HepG2 (cell line): ENCODE results near the gene LRRC39. TPM values are rescaled to one million over a fixed set of nuclear protein-coding genes. Genes with fewer than 3 reads are reported as not detected.

Source experiments
- ARNT2 ChIP-seq: sonication (generic); formaldehyde crosslinking; IDR thresholded peaks from 2 replicates; pipeline ENCODE4 v1.8.0; 2022; ENCODE audit warnings: mild to moderate bottlenecking, low read depth, missing genetic modification reagents, moderate library complexity
- CENPX ChIP-seq: sonication (generic); formaldehyde crosslinking; IDR thresholded peaks from 2 replicates; pipeline ENCODE4 v1.9.0; 2021; ENCODE audit warnings: mild to moderate bottlenecking, missing genetic modification reagents, moderate library complexity
- EZH2 ChIP-seq: conservative IDR thresholded peaks from 2 replicates; pipeline ENCODE4 v1.6.1; 2012; ENCODE audit warnings: mild to moderate bottlenecking, low read depth, low read length, moderate library complexity
- FOXA3 ChIP-seq: IDR thresholded peaks from 2 replicates; pipeline ENCODE4 v1.6.1; 2016; ENCODE audit warnings: missing genetic modification reagents, missing compliant biosample characterization
- FOXM1 ChIP-seq: sonication (generic); formaldehyde crosslinking; IDR thresholded peaks from 2 replicates; pipeline ENCODE4 v1.5.0; 2020; ENCODE audit warnings: missing genetic modification reagents
- HCFC1 ChIP-seq: fragments of 150-350 bp; IDR thresholded peaks from 2 replicates; pipeline ENCODE4 v1.6.1; 2014; ENCODE audit warnings: low read depth, low read length
- HOXA3 ChIP-seq: sonication (generic); formaldehyde crosslinking; IDR thresholded peaks from 2 replicates; pipeline ENCODE4 v1.5.0; 2020; ENCODE audit warnings: missing genetic modification reagents
- KDM1A ChIP-seq: IDR thresholded peaks from 2 replicates; pipeline ENCODE4 v1.6.1; 2016; ENCODE audit warnings: missing compliant biosample characterization
- KDM3A ChIP-seq: IDR thresholded peaks from 2 replicates; pipeline ENCODE4 v1.6.1; 2018; ENCODE audit warnings: low read depth, missing compliant biosample characterization
- MAFF ChIP-seq: IDR thresholded peaks from 2 replicates; pipeline ENCODE4 v1.6.1; 2011; ENCODE audit warnings: low read depth, low read length, improper control_type of control experiment
- MEF2D ChIP-seq: sonication (generic); formaldehyde crosslinking; IDR thresholded peaks from 2 replicates; pipeline ENCODE4 v1.5.1; 2020; ENCODE audit warnings: mild to moderate bottlenecking, missing genetic modification reagents
- NCOA1 ChIP-seq: sonication (generic); formaldehyde crosslinking; IDR thresholded peaks from 2 replicates; pipeline ENCODE4 v1.9.0; 2021; ENCODE audit warnings: missing genetic modification reagents
- RXRB ChIP-seq: IDR thresholded peaks from 2 replicates; pipeline ENCODE4 v1.6.1; 2016; ENCODE audit warnings: borderline replicate concordance, missing genetic modification reagents, missing compliant biosample characterization
- SALL2 ChIP-seq: sonication (generic); formaldehyde crosslinking; IDR thresholded peaks from 2 replicates; pipeline ENCODE4 v1.8.1; 2023; ENCODE audit warnings: mild to moderate bottlenecking, missing genetic modification reagents, inconsistent platforms
- SAP130 ChIP-seq: IDR thresholded peaks from 2 replicates; pipeline ENCODE4 v1.6.1; 2016; ENCODE audit warnings: low read depth
- TBP ChIP-seq: sonication (generic); formaldehyde crosslinking; IDR thresholded peaks from 2 replicates; pipeline ENCODE4 v1.5.0; 2020; ENCODE audit warnings: missing genetic modification reagents
- ZBTB25 ChIP-seq: IDR thresholded peaks from 2 replicates; pipeline ENCODE4 v1.6.1; 2018; ENCODE audit warnings: missing genetic modification reagents
- ZBTB49 ChIP-seq: sonication (generic); formaldehyde crosslinking; IDR thresholded peaks from 2 replicates; pipeline ENCODE4 v1.4.0; 2020; ENCODE audit warnings: missing genetic modification reagents, borderline replicate concordance
- ZKSCAN5 ChIP-seq: sonication (generic); formaldehyde crosslinking; IDR thresholded peaks from 2 replicates; pipeline ENCODE4 v1.5.1; 2020; ENCODE audit warnings: mild to moderate bottlenecking, missing genetic modification reagents
- ZNF225 ChIP-seq: sonication (generic); formaldehyde crosslinking; IDR thresholded peaks from 2 replicates; pipeline ENCODE4 v1.4.0; 2020; ENCODE audit warnings: mild to moderate bottlenecking, missing genetic modification reagents
- ZNF543 ChIP-seq: sonication (generic); formaldehyde crosslinking; IDR thresholded peaks from 2 replicates; pipeline ENCODE4 v1.4.0; 2020; ENCODE audit warnings: mild to moderate bottlenecking, missing genetic modification reagents
- ZNF564 ChIP-seq: sonication (generic); formaldehyde crosslinking; IDR thresholded peaks from 2 replicates; pipeline ENCODE4 v1.8.1; 2023; ENCODE audit warnings: mild to moderate bottlenecking, missing genetic modification reagents
- ZNF816 ChIP-seq: sonication (generic); formaldehyde crosslinking; IDR thresholded peaks from 2 replicates; pipeline ENCODE4 v1.8.0; 2022; ENCODE audit warnings: missing genetic modification reagents, mild to moderate bottlenecking, borderline replicate concordance
- polyA plus RNA-seq, 8 experiments: library from polyadenylated mRNA; depleted of rRNA in 3 of 8; stranded (reverse) in 7 of 8; unstranded in 1 of 8; fragments of >200 nt; fragmentation: Illumina TruSeq in 4 of 8; extraction: Trizol in 4 of 8; gene quantifications; 2 replicates each; pipeline versions ENCODE4 v1.2.1 to v1.2.3, GENCODE V29; 2011 to 2016; ENCODE audit warnings: low read depth in 4 of 8, missing spikeins in 1 of 8, mixed read lengths in 1 of 8; ENCODE audit not compliant: insufficient read depth in 1 of 8
- total RNA-seq, 5 experiments: library from RNA; depleted of rRNA; stranded (reverse); fragments of >200 nt; fragmentation: Illumina TruSeq; extraction: Trizol; gene quantifications; 2 replicates each; pipeline ENCODE4 v1.2.3, GENCODE V29; 2016; ENCODE audit warnings: low read depth in 1 of 5
- TF ChIP-seq, protein P1 (sequence below): conservative IDR thresholded peaks from 2 replicates; pipeline ENCODE4 v1.6.1; 2018; ENCODE audit warnings: missing genetic modification reagents

The LRRC39 gene
- total and polyA plus RNA-seq, 2 of the 13 experiments (the other 11 are each of a cell fraction or from before 2014, with no cell fraction given): 0.07 to 0.32 TPM

- peak; percentile 20; the same call in 1 of the 2 replicates for TF ChIP-seq ZBTB49 (CRISPR knock-in tag)
- peak; percentile 87; the same call in 1 of the 2 replicates for TF ChIP-seq KDM3A (CRISPR knock-in tag)
- TF ChIP-seq MAFF: no peak
- TF ChIP-seq HOXA3 (CRISPR knock-in tag): peak; percentile 98
- no peak for TF ChIP-seq ZKSCAN5 (CRISPR knock-in tag)
- TF ChIP-seq FOXA3: peak; percentile 43; the same call in 1 of the 2 replicates
- TF ChIP-seq MEF2D (CRISPR knock-in tag): peak; percentile 82
- peak; percentile 89 for TF ChIP-seq ZNF225
- 0 out of 2 replicates have a peak, but pooled peaks have one; percentile 42 for TF ChIP-seq NCOA1 (CRISPR knock-in tag)
- TF ChIP-seq KDM1A: no peak
- TF ChIP-seq SAP130 (CRISPR knock-in tag): peak; percentile 99
- TF ChIP-seq EZH2: no peak
- TF ChIP-seq TBP: 0 out of 2 replicates have a peak, but pooled peaks have one; percentile 61
- no peak for TF ChIP-seq CENPX
- TF ChIP-seq, protein P1, sequence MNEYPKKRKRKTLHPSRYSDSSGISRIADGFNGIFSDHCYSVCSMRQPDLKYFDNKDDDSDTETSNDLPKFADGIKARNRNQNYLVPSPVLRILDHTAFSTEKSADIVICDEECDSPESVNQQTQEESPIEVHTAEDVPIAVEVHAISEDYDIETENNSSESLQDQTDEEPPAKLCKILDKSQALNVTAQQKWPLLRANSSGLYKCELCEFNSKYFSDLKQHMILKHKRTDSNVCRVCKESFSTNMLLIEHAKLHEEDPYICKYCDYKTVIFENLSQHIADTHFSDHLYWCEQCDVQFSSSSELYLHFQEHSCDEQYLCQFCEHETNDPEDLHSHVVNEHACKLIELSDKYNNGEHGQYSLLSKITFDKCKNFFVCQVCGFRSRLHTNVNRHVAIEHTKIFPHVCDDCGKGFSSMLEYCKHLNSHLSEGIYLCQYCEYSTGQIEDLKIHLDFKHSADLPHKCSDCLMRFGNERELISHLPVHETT: peak; percentile 86
- TF ChIP-seq SALL2: peak; percentile 82
- TF ChIP-seq FOXM1 (CRISPR knock-in tag): peak; percentile 44; the same call in 1 of the 2 replicates
- TF ChIP-seq ZNF816 (CRISPR knock-in tag): 0 out of 2 replicates have a peak, but pooled peaks have one; percentile 57
- TF ChIP-seq HCFC1: peak; percentile 82
- TF ChIP-seq ZBTB25 (CRISPR knock-in tag): peak; percentile 90
- TF ChIP-seq ARNT2 (CRISPR knock-in tag): peak; percentile 72; the same call in 1 of the 2 replicates
- peak; percentile 79; the same call in 1 of the 2 replicates for TF ChIP-seq ZNF564 (CRISPR knock-in tag)
- no peak; the same call in 1 of the 2 replicates for TF ChIP-seq ZNF543 (CRISPR knock-in tag)
- peak; percentile 67 for TF ChIP-seq RXRB
Measured at GRCh38 chr1:100132566-100133477, 45.2 kb downstream of the LRRC39 start, which contains the start of the genes SASS6 and TRMT13 (continued).
